Activated naive CD8-positive, alpha-beta T cell treated with anti-CD3 and anti-CD28 coated beads, Interleukin-2, amount 10 ng/mL, durations not matched to agents 7 days and 5 days (primary cell): ENCODE measurements around the gene BNC2. TPM values are rescaled to one million over a fixed set of nuclear protein-coding genes. Genes with fewer than 3 reads are reported as not detected.

ENCODE experiments used
- ATAC-seq: fragments of 150-1000 bp; cut with Tn5 transposase; one replicate; pipeline ENCODE4 v1.10.0; 2021; ENCODE audit warnings: low read depth, moderate library complexity
- POLR2A ChIA-PET: fragments of 350-600 bp; sonication (Branson Sonifier 250); formaldehyde crosslinking; loops from one replicate; lab custom pipeline; 2021; ENCODE audit warnings: antibody characterized with exemption; lab: Charles Lee
- DNase-seq: peaks from one replicate; pipeline ENCODE4 v3.0.0; 2021
- H3K27ac Mint-ChIP-seq: one replicate; pipeline ENCODE4 v1.8.0; 2022; ENCODE audit warnings: mild to moderate bottlenecking, mixed read lengths
- H3K27me3 Mint-ChIP-seq: one replicate; pipeline ENCODE4 v1.8.0; 2022; ENCODE audit warnings: mild to moderate bottlenecking, moderate library complexity, mixed read lengths
- H3K36me3 Mint-ChIP-seq: one replicate; pipeline ENCODE4 v1.8.0; 2021; ENCODE audit warnings: mild to moderate bottlenecking, mixed read lengths
- H3K4me1 Mint-ChIP-seq: one replicate; pipeline ENCODE4 v1.8.0; 2021; ENCODE audit warnings: mixed read lengths
- H3K4me3 Mint-ChIP-seq: one replicate; pipeline ENCODE4 v1.8.0; 2022; ENCODE audit warnings: mild to moderate bottlenecking, moderate library complexity, mixed read lengths
- H3K9me3 Mint-ChIP-seq: one replicate; pipeline ENCODE4 v1.8.0; 2021; ENCODE audit warnings: mixed read lengths
- total RNA-seq, 2 experiments: library from RNA; stranded (reverse); gene quantifications; one replicate each; pipeline ENCODE4 v1.2.3, GENCODE V29; 2021

The BNC2 gene
- total RNA-seq, 2 experiments from 2014 or later = not detected

- Mint-ChIP-seq H3K4me3 (no peak overlapping the region), H3K36me3 (no peaks in the 10 kb centered on the region), H3K9me3 (no peaks in the 10 kb centered on the region), H3K27ac (no peak overlapping the region), H3K4me1 (no peaks in the 10 kb centered on the region), H3K27me3 (no peaks in the 10 kb centered on the region)
- POLR2A ChIA-PET = no interaction called here
- ATAC-seq (no peak), DNase-seq (no peak)
These were observed 179.8 kb downstream of the BNC2 start for GRCh38 chr9:16690628-16691027.

GRCh38 chr9:16690205-16690604 is 180.3 kb downstream of the BNC2 start:
- no peaks in the 10 kb centered on the region for H3K36me3 Mint-ChIP-seq
- H3K27me3 Mint-ChIP-seq = no peaks in the 10 kb centered on the region
- no peak overlapping the region for H3K27ac Mint-ChIP-seq
- POLR2A ChIA-PET = no interaction called here
- H3K4me3 Mint-ChIP-seq = no peak overlapping the region
- no peaks in the 10 kb centered on the region for H3K9me3 Mint-ChIP-seq
- H3K4me1 Mint-ChIP-seq = no peaks in the 10 kb centered on the region
- ATAC-seq (no peak), DNase-seq (no peak)

- Mint-ChIP-seq H3K9me3 (no peaks in the 10 kb centered on the region), H3K4me1 (no peaks in the 10 kb centered on the region), H3K27me3 (no peaks in the 10 kb centered on the region), H3K36me3 (no peaks in the 10 kb centered on the region), H3K4me3 (no peak overlapping the region), H3K27ac (no peak overlapping the region)
- ATAC-seq = no peak
- POLR2A ChIA-PET = no interaction called here
- DNase-seq = no peak
These were observed 181.0 kb downstream of the BNC2 start for GRCh38 chr9:16689351-16689938.

GRCh38 chr9:16688814-16689213 is 181.7 kb downstream of the BNC2 start:
- POLR2A ChIA-PET = no interaction called here
- H3K4me1 Mint-ChIP-seq = no peaks in the 10 kb centered on the region
- no peak overlapping the region for H3K27ac Mint-ChIP-seq
- H3K27me3 Mint-ChIP-seq = no peaks in the 10 kb centered on the region
- ATAC-seq = no peak
- no peaks in the 10 kb centered on the region for H3K36me3 Mint-ChIP-seq
- no peaks in the 10 kb centered on the region for H3K9me3 Mint-ChIP-seq
- DNase-seq = no peak
- no peak overlapping the region for H3K4me3 Mint-ChIP-seq

- Mint-ChIP-seq H3K4me3 (no peak overlapping the region), H3K27me3 (no peaks in the 10 kb centered on the region), H3K36me3 (no peaks in the 10 kb centered on the region), H3K4me1 (no peaks in the 10 kb centered on the region), H3K27ac (no peak overlapping the region), H3K9me3 (no peaks in the 10 kb centered on the region)
- POLR2A ChIA-PET = no interaction called here
- ATAC-seq (no peak), DNase-seq (no peak)
These were observed 182.6 kb downstream of the BNC2 start for GRCh38 chr9:16687678-16688369.

GRCh38 chr9:16683326-16683725 is 187.1 kb downstream of the BNC2 start:
- no peaks in the 10 kb centered on the region for H3K9me3 Mint-ChIP-seq
- no peak overlapping the region for H3K4me3 Mint-ChIP-seq
- no peak overlapping the region for H3K27ac Mint-ChIP-seq
- H3K36me3 Mint-ChIP-seq = no peaks in the 10 kb centered on the region
- POLR2A ChIA-PET = no interaction called here
- no peak for ATAC-seq
- no peaks in the 10 kb centered on the region for H3K4me1 Mint-ChIP-seq
- no peak for DNase-seq
- peaks cover 1% of the 10 kb centered on the region for H3K27me3 Mint-ChIP-seq

- peaks cover 1% of the 10 kb centered on the region for H3K27me3 Mint-ChIP-seq
- no peaks in the 10 kb centered on the region for H3K36me3 Mint-ChIP-seq
- H3K9me3 Mint-ChIP-seq = no peaks in the 10 kb centered on the region
- no peak overlapping the region for H3K4me3 Mint-ChIP-seq
- POLR2A ChIA-PET = no interaction called here
- no peak for ATAC-seq
- no peak for DNase-seq
- H3K4me1 Mint-ChIP-seq = no peaks in the 10 kb centered on the region
- H3K27ac Mint-ChIP-seq = no peak overlapping the region
These were observed 188.2 kb downstream of the BNC2 start for GRCh38 chr9:16682273-16682672.

GRCh38 chr9:16681652-16681987 is 188.8 kb downstream of the BNC2 start:
- Mint-ChIP-seq H3K9me3 (no peaks in the 10 kb centered on the region), H3K27ac (no peak overlapping the region), H3K4me3 (no peak overlapping the region), H3K4me1 (no peaks in the 10 kb centered on the region), H3K36me3 (no peaks in the 10 kb centered on the region), H3K27me3 (peaks cover 1% of the 10 kb centered on the region)
- no peak for DNase-seq
- POLR2A ChIA-PET = no interaction called here
- no peak for ATAC-seq

- POLR2A ChIA-PET = no interaction called here
- H3K36me3 Mint-ChIP-seq = no peaks in the 10 kb centered on the region
- no peaks in the 10 kb centered on the region for H3K4me1 Mint-ChIP-seq
- no peak overlapping the region for H3K4me3 Mint-ChIP-seq
- DNase-seq = no peak
- peaks cover 1% of the 10 kb centered on the region for H3K27me3 Mint-ChIP-seq
- no peaks in the 10 kb centered on the region for H3K9me3 Mint-ChIP-seq
- no peak overlapping the region for H3K27ac Mint-ChIP-seq
- ATAC-seq = no peak
These were observed 189.4 kb downstream of the BNC2 start for GRCh38 chr9:16680975-16681651.

GRCh38 chr9:16680541-16680940 is 189.9 kb downstream of the BNC2 start:
- no peaks in the 10 kb centered on the region for H3K36me3 Mint-ChIP-seq
- no peaks in the 10 kb centered on the region for H3K9me3 Mint-ChIP-seq
- POLR2A ChIA-PET = no interaction called here
- peaks cover 1% of the 10 kb centered on the region for H3K27me3 Mint-ChIP-seq
- H3K4me1 Mint-ChIP-seq = no peaks in the 10 kb centered on the region
- H3K27ac Mint-ChIP-seq = no peak overlapping the region
- DNase-seq = no peak
- no peak for ATAC-seq
- H3K4me3 Mint-ChIP-seq = no peak overlapping the region

GRCh38 chr9:16679327-16679821 is 191.1 kb downstream of the BNC2 start:
- ATAC-seq = no peak
- H3K36me3 Mint-ChIP-seq = no peaks in the 10 kb centered on the region
- POLR2A ChIA-PET = no interaction called here
- H3K4me1 Mint-ChIP-seq = no peaks in the 10 kb centered on the region
- H3K9me3 Mint-ChIP-seq = no peaks in the 10 kb centered on the region
- no peak overlapping the region for H3K27ac Mint-ChIP-seq
- no peak for DNase-seq
- peaks cover 1% of the 10 kb centered on the region for H3K27me3 Mint-ChIP-seq
- H3K4me3 Mint-ChIP-seq = no peak overlapping the region

- H3K9me3 Mint-ChIP-seq = no peaks in the 10 kb centered on the region
- POLR2A ChIA-PET = no interaction called here
- no peaks in the 10 kb centered on the region for H3K36me3 Mint-ChIP-seq
- DNase-seq (no peak), ATAC-seq (no peak)
- no peaks in the 10 kb centered on the region for H3K27me3 Mint-ChIP-seq
- H3K27ac Mint-ChIP-seq = no peak overlapping the region
- H3K4me3 Mint-ChIP-seq = no peak overlapping the region
- no peaks in the 10 kb centered on the region for H3K4me1 Mint-ChIP-seq
These were observed 194.0 kb downstream of the BNC2 start for GRCh38 chr9:16676519-16676918.

GRCh38 chr9:16675131-16675530 is 195.3 kb downstream of the BNC2 start:
- Mint-ChIP-seq H3K36me3 (no peaks in the 10 kb centered on the region), H3K27me3 (no peaks in the 10 kb centered on the region), H3K9me3 (no peaks in the 10 kb centered on the region), H3K4me1 (no peaks in the 10 kb centered on the region), H3K4me3 (no peak overlapping the region), H3K27ac (no peak overlapping the region)
- no peak for DNase-seq
- POLR2A ChIA-PET = no interaction called here
- ATAC-seq = no peak

- no peaks in the 10 kb centered on the region for H3K9me3 Mint-ChIP-seq
- no peaks in the 10 kb centered on the region for H3K27me3 Mint-ChIP-seq
- ATAC-seq (no peak), DNase-seq (no peak)
- H3K4me3 Mint-ChIP-seq = no peak overlapping the region
- H3K36me3 Mint-ChIP-seq = no peaks in the 10 kb centered on the region
- no peaks in the 10 kb centered on the region for H3K4me1 Mint-ChIP-seq
- no peak overlapping the region for H3K27ac Mint-ChIP-seq
- POLR2A ChIA-PET = no interaction called here
These were observed 197.3 kb downstream of the BNC2 start for GRCh38 chr9:16673171-16673570.
